WTC11 (cell line): ENCODE results near the gene ST6GALNAC5. TPM values are rescaled to one million over a fixed set of nuclear protein-coding genes. Genes with fewer than 3 reads are reported as not detected.

Experiments
- ATAC-seq: fragments of 200-7000 bp; cut with Tn5 transposase; 2 replicates; pipeline ENCODE4 v1.10.0; 2021; ENCODE audit warnings: mild to moderate bottlenecking, moderate library complexity
- CTCF ChIA-PET: fragments of 300-600 bp; sonication (Branson Sonifier 250); formaldehyde crosslinking; loops from one replicate; lab custom pipeline; 2021; ENCODE audit warnings: antibody characterized with exemption; lab: Charles Lee
- POLR2A ChIA-PET: fragments of 350-600 bp; sonication (Branson Sonifier 250); formaldehyde crosslinking; loops from one replicate; lab custom pipeline; 2021; ENCODE audit warnings: antibody characterized with exemption; lab: Charles Lee
- DNase-seq: peaks from one replicate; pipeline ENCODE4 v3.0.0; 2021; ENCODE audit warnings: low spot score
- H3K27ac Mint-ChIP-seq: 2 replicates; pipeline ENCODE4 v1.8.0; 2021; ENCODE audit warnings: mixed read lengths
- H3K27me3 Mint-ChIP-seq: 2 replicates; pipeline ENCODE4 v1.8.0; 2021; ENCODE audit warnings: low read depth, mild to moderate bottlenecking, moderate library complexity, mixed read lengths
- H3K36me3 Mint-ChIP-seq: 2 replicates; pipeline ENCODE4 v1.8.0; 2021; ENCODE audit warnings: mixed read lengths
- H3K4me1 Mint-ChIP-seq: 2 replicates; pipeline ENCODE4 v1.8.0; 2022; ENCODE audit warnings: mixed read lengths
- H3K4me3 Mint-ChIP-seq: 2 replicates; pipeline ENCODE4 v1.8.0; 2021; ENCODE audit warnings: mild to moderate bottlenecking, moderate library complexity, mixed read lengths
- H3K9me3 Mint-ChIP-seq: 2 replicates; pipeline ENCODE4 v1.8.0; 2021; ENCODE audit warnings: mixed read lengths
- ATF1 ChIP-seq: sonication (generic); formaldehyde crosslinking; IDR thresholded peaks from 2 replicates; pipeline ENCODE4 v1.8.1; 2023; ENCODE audit warnings: mild to moderate bottlenecking, moderate library complexity, missing genetic modification reagents
- ERG ChIP-seq: fragments of 250-450 bp; sonication (Bioruptor Pico); IDR thresholded peaks from 2 replicates; pipeline ENCODE4 v1.8.0; 2021; ENCODE audit warnings: mild to moderate bottlenecking
- ESRRA ChIP-seq: sonication (generic); formaldehyde crosslinking; IDR thresholded peaks from 2 replicates; pipeline ENCODE4 v1.8.1; 2022; ENCODE audit warnings: mild to moderate bottlenecking, missing genetic modification reagents, borderline replicate concordance
- GRHL2 ChIP-seq: fragments of 250-450 bp; sonication (Bioruptor Pico); IDR thresholded peaks from 2 replicates; pipeline ENCODE4 v1.8.0; 2022; ENCODE audit warnings: mild to moderate bottlenecking, moderate library complexity; ENCODE audit not compliant: insufficient replicate concordance, severe bottlenecking
- GTF2I ChIP-seq: fragments of 250-450 bp; sonication (Bioruptor Pico); conservative IDR thresholded peaks from 2 replicates; pipeline ENCODE4 v1.4.0; 2021; ENCODE audit warnings: mild to moderate bottlenecking
- KAT7 ChIP-seq: sonication (generic); formaldehyde crosslinking; IDR thresholded peaks from 2 replicates; pipeline ENCODE4 v1.8.1; 2023; ENCODE audit warnings: missing genetic modification reagents, mild to moderate bottlenecking, borderline replicate concordance
- NFE2L1 ChIP-seq: sonication (generic); formaldehyde crosslinking; IDR thresholded peaks from 2 replicates; pipeline ENCODE4 v1.8.1; 2023; ENCODE audit warnings: missing genetic modification reagents
- RORB ChIP-seq: fragments of 250-450 bp; sonication (Bioruptor Pico); IDR thresholded peaks from 2 replicates; pipeline ENCODE4 v1.9.0; 2021; ENCODE audit warnings: mild to moderate bottlenecking
- SOX15 ChIP-seq: fragments of 250-450 bp; sonication (Bioruptor Pico); IDR thresholded peaks from 2 replicates; pipeline ENCODE4 v1.9.0; 2021; ENCODE audit warnings: mild to moderate bottlenecking
- TCF7 ChIP-seq: sonication (generic); formaldehyde crosslinking; IDR thresholded peaks from 2 replicates; pipeline ENCODE4 v1.8.0; 2022; ENCODE audit warnings: mild to moderate bottlenecking, low read depth, missing genetic modification reagents, moderate library complexity
- ZNF263 ChIP-seq: sonication (generic); formaldehyde crosslinking; IDR thresholded peaks from 2 replicates; pipeline ENCODE4 v1.8.1; 2022; ENCODE audit warnings: low read depth, mild to moderate bottlenecking, moderate library complexity, missing genetic modification reagents
- total RNA-seq: library from RNA; stranded (reverse); gene quantifications from 3 replicates; pipeline ENCODE4 v1.2.3, GENCODE V29; 2021
- TF ChIP-seq, protein P1 (sequence below): sonication (generic); formaldehyde crosslinking; IDR thresholded peaks from 2 replicates; pipeline ENCODE4 v1.8.0; 2022; ENCODE audit warnings: mild to moderate bottlenecking, missing genetic modification reagents
- TF ChIP-seq, protein P2 (sequence below): fragments of 200-600 bp; IDR thresholded peaks from 2 replicates; pipeline ENCODE4 v1.8.0; 2022; ENCODE audit warnings: antibody characterized with exemption
- TF ChIP-seq, protein P3 (sequence below): sonication (generic); formaldehyde crosslinking; IDR thresholded peaks from 2 replicates; pipeline ENCODE4 v1.8.1; 2022; ENCODE audit warnings: low read depth, missing genetic modification reagents, borderline replicate concordance
- TF ChIP-seq, protein P4 (sequence below): sonication (generic); formaldehyde crosslinking; IDR thresholded peaks from 2 replicates; pipeline ENCODE4 v1.8.0; 2022; ENCODE audit warnings: mild to moderate bottlenecking, missing genetic modification reagents
- TF ChIP-seq, protein P5 (sequence below): sonication (generic); formaldehyde crosslinking; IDR thresholded peaks from 2 replicates; pipeline ENCODE4 v1.8.1; 2022; ENCODE audit warnings: low read depth, mild to moderate bottlenecking, moderate library complexity, missing genetic modification reagents, borderline replicate concordance
- TF ChIP-seq, protein P6 (sequence below): sonication (generic); formaldehyde crosslinking; IDR thresholded peaks from 2 replicates; pipeline ENCODE4 v1.8.0; 2023; ENCODE audit warnings: missing genetic modification reagents, mild to moderate bottlenecking, borderline replicate concordance

Gene ST6GALNAC5
- total RNA-seq, 1 experiment from 2014 or later = 9.6 TPM

- TF ChIP-seq, protein P1, sequence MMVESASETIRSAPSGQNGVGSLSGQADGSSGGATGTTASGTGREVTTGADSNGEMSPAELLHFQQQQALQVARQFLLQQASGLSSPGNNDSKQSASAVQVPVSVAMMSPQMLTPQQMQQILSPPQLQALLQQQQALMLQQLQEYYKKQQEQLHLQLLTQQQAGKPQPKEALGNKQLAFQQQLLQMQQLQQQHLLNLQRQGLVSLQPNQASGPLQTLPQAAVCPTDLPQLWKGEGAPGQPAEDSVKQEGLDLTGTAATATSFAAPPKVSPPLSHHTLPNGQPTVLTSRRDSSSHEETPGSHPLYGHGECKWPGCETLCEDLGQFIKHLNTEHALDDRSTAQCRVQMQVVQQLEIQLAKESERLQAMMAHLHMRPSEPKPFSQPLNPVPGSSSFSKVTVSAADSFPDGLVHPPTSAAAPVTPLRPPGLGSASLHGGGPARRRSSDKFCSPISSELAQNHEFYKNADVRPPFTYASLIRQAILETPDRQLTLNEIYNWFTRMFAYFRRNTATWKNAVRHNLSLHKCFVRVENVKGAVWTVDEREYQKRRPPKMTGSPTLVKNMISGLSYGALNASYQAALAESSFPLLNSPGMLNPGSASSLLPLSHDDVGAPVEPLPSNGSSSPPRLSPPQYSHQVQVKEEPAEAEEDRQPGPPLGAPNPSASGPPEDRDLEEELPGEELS (CRISPR knock-in tag) = no peak
- TF ChIP-seq, protein P2, sequence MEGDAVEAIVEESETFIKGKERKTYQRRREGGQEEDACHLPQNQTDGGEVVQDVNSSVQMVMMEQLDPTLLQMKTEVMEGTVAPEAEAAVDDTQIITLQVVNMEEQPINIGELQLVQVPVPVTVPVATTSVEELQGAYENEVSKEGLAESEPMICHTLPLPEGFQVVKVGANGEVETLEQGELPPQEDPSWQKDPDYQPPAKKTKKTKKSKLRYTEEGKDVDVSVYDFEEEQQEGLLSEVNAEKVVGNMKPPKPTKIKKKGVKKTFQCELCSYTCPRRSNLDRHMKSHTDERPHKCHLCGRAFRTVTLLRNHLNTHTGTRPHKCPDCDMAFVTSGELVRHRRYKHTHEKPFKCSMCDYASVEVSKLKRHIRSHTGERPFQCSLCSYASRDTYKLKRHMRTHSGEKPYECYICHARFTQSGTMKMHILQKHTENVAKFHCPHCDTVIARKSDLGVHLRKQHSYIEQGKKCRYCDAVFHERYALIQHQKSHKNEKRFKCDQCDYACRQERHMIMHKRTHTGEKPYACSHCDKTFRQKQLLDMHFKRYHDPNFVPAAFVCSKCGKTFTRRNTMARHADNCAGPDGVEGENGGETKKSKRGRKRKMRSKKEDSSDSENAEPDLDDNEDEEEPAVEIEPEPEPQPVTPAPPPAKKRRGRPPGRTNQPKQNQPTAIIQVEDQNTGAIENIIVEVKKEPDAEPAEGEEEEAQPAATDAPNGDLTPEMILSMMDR = no peak
These were observed 81.6 kb downstream of the ST6GALNAC5 start (continued) for GRCh38 chr1:76948846-76949245.

- POLR2A ChIA-PET = no interaction called here
- no peaks in the 10 kb centered on the region for H3K9me3 Mint-ChIP-seq
- no peak overlapping the region for H3K27ac Mint-ChIP-seq
- no peak for ATAC-seq
- CTCF ChIA-PET = interaction anchor here (0.6 kb wide), 1 partner anchor 178 kb away, joined by 3 read pairs; no protein-coding TSS in a partner anchor
- H3K36me3 Mint-ChIP-seq = no peaks in the 10 kb centered on the region
- H3K4me1 Mint-ChIP-seq = peaks cover 31% of the 10 kb centered on the region
- H3K27me3 Mint-ChIP-seq = no peaks in the 10 kb centered on the region
- no peak overlapping the region for H3K4me3 Mint-ChIP-seq
- no peak for TF ChIP-seq RORB (CRISPR knock-in tag)
- TF ChIP-seq ZNF263 (CRISPR knock-in tag) = no peak
- TF ChIP-seq ATF1 (CRISPR knock-in tag) = no peak
- TF ChIP-seq GRHL2 (CRISPR knock-in tag) = no peak
- TF ChIP-seq, all 79 proteins: peak for 0
- DNase-seq = no peak
These were observed 82.2 kb downstream of the ST6GALNAC5 start for GRCh38 chr1:76949503-76949902.

GRCh38 chr1:76950306-76950705 lies 83.0 kb downstream of the ST6GALNAC5 start:
- no peak overlapping the region for H3K27ac Mint-ChIP-seq
- H3K9me3 Mint-ChIP-seq = no peaks in the 10 kb centered on the region
- TF ChIP-seq, protein P3, sequence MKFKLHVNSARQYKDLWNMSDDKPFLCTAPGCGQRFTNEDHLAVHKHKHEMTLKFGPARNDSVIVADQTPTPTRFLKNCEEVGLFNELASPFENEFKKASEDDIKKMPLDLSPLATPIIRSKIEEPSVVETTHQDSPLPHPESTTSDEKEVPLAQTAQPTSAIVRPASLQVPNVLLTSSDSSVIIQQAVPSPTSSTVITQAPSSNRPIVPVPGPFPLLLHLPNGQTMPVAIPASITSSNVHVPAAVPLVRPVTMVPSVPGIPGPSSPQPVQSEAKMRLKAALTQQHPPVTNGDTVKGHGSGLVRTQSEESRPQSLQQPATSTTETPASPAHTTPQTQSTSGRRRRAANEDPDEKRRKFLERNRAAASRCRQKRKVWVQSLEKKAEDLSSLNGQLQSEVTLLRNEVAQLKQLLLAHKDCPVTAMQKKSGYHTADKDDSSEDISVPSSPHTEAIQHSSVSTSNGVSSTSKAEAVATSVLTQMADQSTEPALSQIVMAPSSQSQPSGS = no peak
- no peak for TF ChIP-seq SOX15 (CRISPR knock-in tag)
- TF ChIP-seq, protein P2 = no peak
- TF ChIP-seq TCF7 (CRISPR knock-in tag) = no peak
- TF ChIP-seq RORB (CRISPR knock-in tag) = no peak
- TF ChIP-seq, protein P4, sequence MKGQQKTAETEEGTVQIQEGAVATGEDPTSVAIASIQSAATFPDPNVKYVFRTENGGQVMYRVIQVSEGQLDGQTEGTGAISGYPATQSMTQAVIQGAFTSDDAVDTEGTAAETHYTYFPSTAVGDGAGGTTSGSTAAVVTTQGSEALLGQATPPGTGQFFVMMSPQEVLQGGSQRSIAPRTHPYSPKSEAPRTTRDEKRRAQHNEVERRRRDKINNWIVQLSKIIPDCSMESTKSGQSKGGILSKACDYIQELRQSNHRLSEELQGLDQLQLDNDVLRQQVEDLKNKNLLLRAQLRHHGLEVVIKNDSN (CRISPR knock-in tag) = no peak
- no peak for TF ChIP-seq GTF2I (CRISPR knock-in tag)
- TF ChIP-seq, protein P5, sequence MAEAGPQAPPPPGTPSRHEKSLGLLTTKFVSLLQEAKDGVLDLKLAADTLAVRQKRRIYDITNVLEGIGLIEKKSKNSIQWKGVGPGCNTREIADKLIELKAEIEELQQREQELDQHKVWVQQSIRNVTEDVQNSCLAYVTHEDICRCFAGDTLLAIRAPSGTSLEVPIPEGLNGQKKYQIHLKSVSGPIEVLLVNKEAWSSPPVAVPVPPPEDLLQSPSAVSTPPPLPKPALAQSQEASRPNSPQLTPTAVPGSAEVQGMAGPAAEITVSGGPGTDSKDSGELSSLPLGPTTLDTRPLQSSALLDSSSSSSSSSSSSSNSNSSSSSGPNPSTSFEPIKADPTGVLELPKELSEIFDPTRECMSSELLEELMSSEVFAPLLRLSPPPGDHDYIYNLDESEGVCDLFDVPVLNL (CRISPR knock-in tag) = no peak
- TF ChIP-seq NFE2L1 (CRISPR knock-in tag) = no peak
- no peak for TF ChIP-seq KAT7 (CRISPR knock-in tag)
- no peak for TF ChIP-seq ERG (CRISPR knock-in tag)
- TF ChIP-seq, protein P6, sequence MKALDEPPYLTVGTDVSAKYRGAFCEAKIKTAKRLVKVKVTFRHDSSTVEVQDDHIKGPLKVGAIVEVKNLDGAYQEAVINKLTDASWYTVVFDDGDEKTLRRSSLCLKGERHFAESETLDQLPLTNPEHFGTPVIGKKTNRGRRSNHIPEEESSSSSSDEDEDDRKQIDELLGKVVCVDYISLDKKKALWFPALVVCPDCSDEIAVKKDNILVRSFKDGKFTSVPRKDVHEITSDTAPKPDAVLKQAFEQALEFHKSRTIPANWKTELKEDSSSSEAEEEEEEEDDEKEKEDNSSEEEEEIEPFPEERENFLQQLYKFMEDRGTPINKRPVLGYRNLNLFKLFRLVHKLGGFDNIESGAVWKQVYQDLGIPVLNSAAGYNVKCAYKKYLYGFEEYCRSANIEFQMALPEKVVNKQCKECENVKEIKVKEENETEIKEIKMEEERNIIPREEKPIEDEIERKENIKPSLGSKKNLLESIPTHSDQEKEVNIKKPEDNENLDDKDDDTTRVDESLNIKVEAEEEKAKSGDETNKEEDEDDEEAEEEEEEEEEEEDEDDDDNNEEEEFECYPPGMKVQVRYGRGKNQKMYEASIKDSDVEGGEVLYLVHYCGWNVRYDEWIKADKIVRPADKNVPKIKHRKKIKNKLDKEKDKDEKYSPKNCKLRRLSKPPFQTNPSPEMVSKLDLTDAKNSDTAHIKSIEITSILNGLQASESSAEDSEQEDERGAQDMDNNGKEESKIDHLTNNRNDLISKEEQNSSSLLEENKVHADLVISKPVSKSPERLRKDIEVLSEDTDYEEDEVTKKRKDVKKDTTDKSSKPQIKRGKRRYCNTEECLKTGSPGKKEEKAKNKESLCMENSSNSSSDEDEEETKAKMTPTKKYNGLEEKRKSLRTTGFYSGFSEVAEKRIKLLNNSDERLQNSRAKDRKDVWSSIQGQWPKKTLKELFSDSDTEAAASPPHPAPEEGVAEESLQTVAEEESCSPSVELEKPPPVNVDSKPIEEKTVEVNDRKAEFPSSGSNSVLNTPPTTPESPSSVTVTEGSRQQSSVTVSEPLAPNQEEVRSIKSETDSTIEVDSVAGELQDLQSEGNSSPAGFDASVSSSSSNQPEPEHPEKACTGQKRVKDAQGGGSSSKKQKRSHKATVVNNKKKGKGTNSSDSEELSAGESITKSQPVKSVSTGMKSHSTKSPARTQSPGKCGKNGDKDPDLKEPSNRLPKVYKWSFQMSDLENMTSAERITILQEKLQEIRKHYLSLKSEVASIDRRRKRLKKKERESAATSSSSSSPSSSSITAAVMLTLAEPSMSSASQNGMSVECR (CRISPR knock-in tag) = no peak
- TF ChIP-seq ESRRA (CRISPR knock-in tag) = no peak
- H3K36me3 Mint-ChIP-seq = no peaks in the 10 kb centered on the region
- ChIA-PET POLR2A (interaction anchor here (1.2 kb wide), 1 partner anchor 11 kb away, joined by 5 read pairs; no protein-coding TSS in a partner anchor), CTCF (interaction anchor here (0.6 kb wide), 2 partner anchors 17 to 177 kb away, joined by 3 to 4 read pairs; no protein-coding TSS in a partner anchor)
- ATAC-seq (no peak), DNase-seq (no peak)
- peaks cover 24% of the 10 kb centered on the region for H3K4me1 Mint-ChIP-seq
- no peak overlapping the region for H3K4me3 Mint-ChIP-seq
- no peaks in the 10 kb centered on the region for H3K27me3 Mint-ChIP-seq
